Progenitor cell of endocrine pancreas (in vitro differentiated cells): ENCODE data around the gene KLK14. TPM values are rescaled to one million over a fixed set of nuclear protein-coding genes. Genes with fewer than 3 reads are reported as not detected.
A peak's percentile ranks its signal among the peaks of the same experiment; 100 is the strongest.

Experiments
- DNase-seq: peaks from one replicate; pipeline ENCODE4 v3.0.0; 2021; ENCODE audit warnings: low spot score; ENCODE audit not compliant: unreplicated experiment
- H3K27ac Mint-ChIP-seq: 2 replicates; pipeline ENCODE4 v1.8.0; 2021; ENCODE audit warnings: mild to moderate bottlenecking, moderate library complexity, mixed read lengths
- H3K27me3 Mint-ChIP-seq: 2 replicates; pipeline ENCODE4 v1.8.0; 2021; ENCODE audit warnings: mixed read lengths
- H3K36me3 Mint-ChIP-seq: 2 replicates; pipeline ENCODE4 v1.8.0; 2022; ENCODE audit warnings: mixed read lengths; ENCODE audit not compliant: insufficient read depth
- H3K4me1 Mint-ChIP-seq: 2 replicates; pipeline ENCODE4 v1.8.0; 2021; ENCODE audit warnings: low read depth, mixed read lengths
- H3K4me3 Mint-ChIP-seq: 2 replicates; pipeline ENCODE4 v1.8.0; 2021; ENCODE audit warnings: low read depth, mild to moderate bottlenecking, moderate library complexity, mixed read lengths
- H3K9me3 Mint-ChIP-seq: 2 replicates; pipeline ENCODE4 v1.8.0; 2021; ENCODE audit warnings: low read depth, mixed read lengths
- CTCF ChIP-seq: fragments of 200-600 bp; sonication (generic); IDR thresholded peaks from one replicate; pipeline ENCODE4 v1.5.0; 2021; ENCODE audit warnings: antibody characterized with exemption, mild to moderate bottlenecking; ENCODE audit not compliant: unreplicated experiment
- total RNA-seq: library from RNA; stranded (reverse); gene quantifications from 2 replicates; pipeline ENCODE4 v1.2.1, GENCODE V29; 2021

Gene KLK14
- total RNA-seq, 1 donor from 2014 or later: 0.62 TPM

- Mint-ChIP-seq H3K27ac (peak within 1 kb of the TSS; percentile 70), H3K9me3 (no peaks in the 10 kb centered on the region), H3K4me3 (no peak within 1 kb of the TSS), H3K4me1 (peaks cover 3% of the 10 kb centered on the region), H3K27me3 (peaks cover 26% of the 10 kb centered on the region), H3K36me3 (no peaks in the 10 kb centered on the region)
- DNase-seq: no peak
- no peak for TF ChIP-seq CTCF
These were observed 48.0 kb downstream of the KLK14 start, which contains the start of gene KLK12 for GRCh38 chr19:51034704-51035103. TSS of gene KLK12 (minus strand) at chr19:51035002. CDS start at chr19:51034621, 381 bp downstream.

- TF ChIP-seq CTCF: no peak
- H3K36me3 Mint-ChIP-seq: no peaks in the 10 kb centered on the region
- H3K9me3 Mint-ChIP-seq: no peaks in the 10 kb centered on the region
- no peak overlapping the region for H3K27ac Mint-ChIP-seq
- H3K4me1 Mint-ChIP-seq: peaks cover 7% of the 10 kb centered on the region
- peaks cover 32% of the 10 kb centered on the region for H3K27me3 Mint-ChIP-seq
- H3K4me3 Mint-ChIP-seq: no peak overlapping the region
- DNase-seq: no peak
These were observed 50.8 kb downstream of the KLK14 start for GRCh38 chr19:51031880-51032225.

GRCh38 chr19:51031220-51031879, 51.3 kb downstream of the KLK14 start:
- Mint-ChIP-seq H3K4me3 (no peak overlapping the region), H3K36me3 (no peaks in the 10 kb centered on the region)
- TF ChIP-seq CTCF: no peak

GRCh38 chr19:51030631-51031030, 52.1 kb downstream of the KLK14 start:
- no peak for DNase-seq
- Mint-ChIP-seq H3K9me3 (no peaks in the 10 kb centered on the region), H3K27ac (no peak overlapping the region), H3K36me3 (no peaks in the 10 kb centered on the region), H3K27me3 (peaks cover 26% of the 10 kb centered on the region), H3K4me1 (peaks cover 9% of the 10 kb centered on the region), H3K4me3 (no peak overlapping the region)
- TF ChIP-seq CTCF: no peak

More at GRCh38 chr19:51031220-51031879, 51.3 kb downstream of the KLK14 start:
- Mint-ChIP-seq H3K27ac (no peak overlapping the region), H3K4me1 (peaks cover 9% of the 10 kb centered on the region), H3K9me3 (no peaks in the 10 kb centered on the region), H3K27me3 (peaks cover 30% of the 10 kb centered on the region)
- no peak for DNase-seq

GRCh38 chr19:51029718-51030117, 53.0 kb downstream of the KLK14 start:
- Mint-ChIP-seq H3K9me3 (no peaks in the 10 kb centered on the region), H3K27ac (no peak overlapping the region), H3K36me3 (no peaks in the 10 kb centered on the region), H3K4me3 (no peak overlapping the region), H3K27me3 (peaks cover 24% of the 10 kb centered on the region), H3K4me1 (peaks cover 12% of the 10 kb centered on the region)
- TF ChIP-seq CTCF: no peak
- DNase-seq: no peak

Other genes starting within 250 kb of the KLK14 start
- not detected in 2 replicates for gene KLK15, start 249.3 kb downstream of the KLK14 start, total RNA-seq
- gene KLK3, start 228.0 kb downstream of the KLK14 start, total RNA-seq: not detected in 2 replicates
- gene KLK2, start 209.4 kb downstream of the KLK14 start, total RNA-seq: not detected in 2 replicates
- not detected in 2 replicates for gene KLK4, start 171.5 kb downstream of the KLK14 start, total RNA-seq
- gene KLK5, start 129.8 kb downstream of the KLK14 start, total RNA-seq: not detected in 2 replicates
- gene KLK6, start 113.3 kb downstream of the KLK14 start, total RNA-seq: 0.62 and 1.2 TPM in 2 replicates
- not detected in 2 replicates for gene KLK7, start 99.0 kb downstream of the KLK14 start, total RNA-seq
- not detected in 2 replicates for gene KLK8, start 81.3 kb downstream of the KLK14 start, total RNA-seq
- not detected in 2 replicates for gene KLK10, start 63.2 kb downstream of the KLK14 start, total RNA-seq
- gene KLK11, start 56.3 kb downstream of the KLK14 start, total RNA-seq: not detected in 2 replicates
- gene KLK12, start 47.9 kb downstream of the KLK14 start, total RNA-seq: 0.44 and 1.0 TPM in 2 replicates
- 1.1 and 1.6 TPM in 2 replicates for gene KLK13, start 17.8 kb downstream of the KLK14 start, total RNA-seq
- gene CTU1, start 25.5 kb upstream of the KLK14 start, total RNA-seq: 7.4 and 7.8 TPM in 2 replicates
- not detected in 2 replicates for gene SIGLEC9, start 42.0 kb upstream of the KLK14 start, total RNA-seq
- gene SIGLEC7, start 59.4 kb upstream of the KLK14 start, total RNA-seq: not detected in 2 replicates
- gene CD33, start 142.2 kb upstream of the KLK14 start, total RNA-seq: not detected in 2 replicates
- gene SIGLECL1, start 168.2 kb upstream of the KLK14 start, total RNA-seq: not detected in 2 replicates
- gene IGLON5, start 228.8 kb upstream of the KLK14 start, total RNA-seq: 44.8 and 44.9 TPM in 2 replicates